Left forelimb (tissue), 1 donor: Measurements from ENCODE around the gene DZIP3.
"Not testable (repeated sequence)": the region's sequence is repeated elsewhere in the genome, so short reads cannot be mapped to it uniquely, and the experiment has no call there.

Experiments
- DNase-seq: peaks from one replicate; pipeline ENCODE4 v3.0.0-alpha.2; 2018; ENCODE audit warnings: low spot score

DZIP3 gene

GRCh38 chr3:108602249-108602934 is 12.9 kb downstream of the DZIP3 start:
- no peak for DNase-seq

GRCh38 chr3:108602935-108603294 is 13.4 kb downstream of the DZIP3 start:
- no peak for DNase-seq

- no peak for DNase-seq
These were observed 14.2 kb downstream of the DZIP3 start for GRCh38 chr3:108603691-108604090.

GRCh38 chr3:108605028-108605427 is 15.5 kb downstream of the DZIP3 start:
- DNase-seq = no peak

- DNase-seq = no peak
These were observed 16.0 kb downstream of the DZIP3 start for GRCh38 chr3:108605491-108605890.

GRCh38 chr3:108608750-108609149 is 19.2 kb downstream of the DZIP3 start:
- DNase-seq = no peak

- no peak for DNase-seq
These were observed 21.1 kb downstream of the DZIP3 start for GRCh38 chr3:108610651-108611050.

GRCh38 chr3:108616090-108616489 is 26.6 kb downstream of the DZIP3 start:
- not testable (repeated sequence) for DNase-seq

GRCh38 chr3:108620250-108620649 is 30.7 kb downstream of the DZIP3 start:
- no peak for DNase-seq

GRCh38 chr3:108623504-108623903 is 34.0 kb downstream of the DZIP3 start:
- DNase-seq = no peak

- DNase-seq = no peak
These were observed 40.5 kb downstream of the DZIP3 start for GRCh38 chr3:108629974-108630373.

GRCh38 chr3:108642526-108642925 is 53.0 kb downstream of the DZIP3 start:
- DNase-seq = no peak

GRCh38 chr3:108645364-108645763 is 55.8 kb downstream of the DZIP3 start:
- no peak for DNase-seq

- not testable (repeated sequence) for DNase-seq
These were observed 66.1 kb downstream of the DZIP3 start for GRCh38 chr3:108655664-108656063.

- DNase-seq = no peak
These were observed 72.2 kb downstream of the DZIP3 start for GRCh38 chr3:108661699-108662098.

- DNase-seq = no peak
These were observed 72.7 kb downstream of the DZIP3 start for GRCh38 chr3:108662142-108662738.

- no peak for DNase-seq
These were observed 74.7 kb downstream of the DZIP3 start for GRCh38 chr3:108664266-108664665.

- DNase-seq = no peak
These were observed 77.8 kb downstream of the DZIP3 start for GRCh38 chr3:108667312-108667711.

- no peak for DNase-seq
These were observed 79.7 kb downstream of the DZIP3 start for GRCh38 chr3:108669208-108669607.

GRCh38 chr3:108672701-108673100 is 83.2 kb downstream of the DZIP3 start:
- no peak for DNase-seq

GRCh38 chr3:108673988-108674661 is 84.6 kb downstream of the DZIP3 start:
- no peak for DNase-seq

GRCh38 chr3:108677811-108678210 is 88.3 kb downstream of the DZIP3 start:
- no peak for DNase-seq

- not testable (repeated sequence) for DNase-seq
These were observed 102.8 kb downstream of the DZIP3 start for GRCh38 chr3:108692286-108692685.
